Neural cell (in vitro differentiated cells): ENCODE data around the gene NLRP10. TPM values are rescaled to one million over a fixed set of nuclear protein-coding genes. Genes with fewer than 3 reads are reported as not detected.

Source experiments
- H2AFZ ChIP-seq: fragments of 200-600, 300-800 bp; sonication (generic), shearing (Covaris generic); 2 replicates; pipeline ENCODE4 v1.6.0; 2014; ENCODE audit warnings: low read depth, mild to moderate bottlenecking, antibody characterized with exemption, low read length, moderate library complexity
- H3F3A ChIP-seq: fragments of 200-600 bp; shearing (Covaris generic); 2 replicates; pipeline ENCODE4 v1.6.1; 2016; ENCODE audit warnings: mild to moderate bottlenecking, moderate library complexity, mixed read lengths, antibody characterized with exemption, low read length; ENCODE audit not compliant: insufficient read depth, poor library complexity, severe bottlenecking
- H3K27ac ChIP-seq: fragments of 200-600, 300-800 bp; sonication (generic), shearing (Covaris generic); 2 replicates; pipeline ENCODE4 v1.5.1; 2014; ENCODE audit warnings: mild to moderate bottlenecking, low read length, moderate library complexity
- H3K27me3 ChIP-seq: fragments of 300-800, 200-600 bp; sonication (generic), shearing (Covaris generic); 2 replicates; pipeline ENCODE4 v1.6.0; 2014; ENCODE audit warnings: mild to moderate bottlenecking, low read depth, low read length, moderate library complexity; ENCODE audit not compliant: insufficient read depth
- H3K36me3 ChIP-seq: fragments of 300-800, 200-600 bp; sonication (generic), shearing (Covaris generic); 2 replicates; pipeline ENCODE4 v1.5.1; 2014; ENCODE audit warnings: mild to moderate bottlenecking, antibody characterized with exemption, low read length, moderate library complexity; ENCODE audit not compliant: insufficient read depth
- H3K4me2 ChIP-seq: fragments of 300-800, 200-600 bp; sonication (generic), shearing (Covaris generic); 2 replicates; pipeline ENCODE4 v1.6.0; 2014; ENCODE audit warnings: mild to moderate bottlenecking, low read length
- H3K4me3 ChIP-seq: fragments of 300-800, 200-600 bp; sonication (generic), shearing (Covaris generic); 2 replicates; pipeline ENCODE4 v1.5.1; 2014; ENCODE audit warnings: mild to moderate bottlenecking, low read length, moderate library complexity
- H3K79me2 ChIP-seq: fragments of 200-600 bp; shearing (Covaris generic); replicated peaks from 2 replicates; pipeline ENCODE4 v1.6.0; 2014; ENCODE audit warnings: mild to moderate bottlenecking, low read length, moderate library complexity; ENCODE audit not compliant: insufficient read depth
- H3K9ac ChIP-seq: fragments of 300-800, 200-600 bp; sonication (generic), shearing (Covaris generic); 2 replicates; pipeline ENCODE4 v1.6.1; 2016; ENCODE audit warnings: mild to moderate bottlenecking, low read length, mixed read lengths
- H3K9me2 ChIP-seq: fragments of 200-600 bp; shearing (Covaris generic); 2 replicates; pipeline ENCODE4 v1.6.1; 2016; ENCODE audit warnings: mild to moderate bottlenecking, low read length, mixed read lengths; ENCODE audit not compliant: insufficient read depth
- H3K9me3 ChIP-seq: fragments of 200-600, 300-800 bp; sonication (generic), shearing (Covaris generic); 2 replicates; pipeline ENCODE4 v1.6.1; 2016; ENCODE audit warnings: mild to moderate bottlenecking, mixed run types, low read length, moderate library complexity, mixed read lengths
- H4K20me1 ChIP-seq: fragments of 200-600 bp; shearing (Covaris generic); 2 replicates; pipeline ENCODE4 v1.6.1; 2016; ENCODE audit warnings: mild to moderate bottlenecking, mixed run types; ENCODE audit not compliant: insufficient read depth
- EP300 ChIP-seq: fragments of 450-650 bp; conservative IDR thresholded peaks from 2 replicates; pipeline ENCODE4 v1.6.1; 2014; ENCODE audit warnings: antibody characterized with exemption, mild to moderate bottlenecking, moderate library complexity; ENCODE audit not compliant: poor library complexity, severe bottlenecking
- EZH2 ChIP-seq: fragments of 200-600, 300-800 bp; shearing (Covaris generic), sonication (generic); IDR thresholded peaks from 2 replicates; pipeline ENCODE4 v1.6.1; 2014; ENCODE audit warnings: antibody characterized with exemption, low read length, borderline replicate concordance, mild to moderate bottlenecking; ENCODE audit not compliant: insufficient read depth, poor library complexity, severe bottlenecking
- MXI1 ChIP-seq: fragments of 450-650 bp; conservative IDR thresholded peaks from 2 replicates; pipeline ENCODE4 v1.6.1; 2014; ENCODE audit warnings: antibody characterized with exemption, mild to moderate bottlenecking; ENCODE audit not compliant: poor library complexity, severe bottlenecking
- POLR2AphosphoS5 ChIP-seq: IDR thresholded peaks from 2 replicates; pipeline ENCODE4 v1.6.1; 2012
- RAD21 ChIP-seq: fragments of 450-650 bp; conservative IDR thresholded peaks from 2 replicates; pipeline ENCODE4 v1.6.1; 2014; ENCODE audit warnings: antibody characterized with exemption, mild to moderate bottlenecking, moderate library complexity
- SMC3 ChIP-seq: fragments of 450-650 bp; conservative IDR thresholded peaks from 2 replicates; pipeline ENCODE4 v1.6.1; 2014; ENCODE audit warnings: antibody characterized with exemption, mild to moderate bottlenecking, moderate library complexity; ENCODE audit not compliant: poor library complexity
- TAF1 ChIP-seq: IDR thresholded peaks from 2 replicates; pipeline ENCODE4 v1.6.1; 2012; ENCODE audit warnings: low read depth
- polyA plus RNA-seq: library from polyadenylated mRNA; depleted of rRNA; stranded (reverse); fragments of >200 nt; gene quantifications from 2 replicates; pipeline ENCODE4 v1.2.3, GENCODE V29; 2014
- TF ChIP-seq, protein P1 (sequence below): IDR thresholded peaks from 2 replicates; pipeline ENCODE4 v1.6.1; 2012; ENCODE audit warnings: borderline replicate concordance
- TF ChIP-seq, protein P2 (sequence below): fragments of 450-650 bp; IDR thresholded peaks from 2 replicates; pipeline ENCODE4 v1.5.1; 2014; ENCODE audit warnings: antibody characterized with exemption, mild to moderate bottlenecking, moderate library complexity; ENCODE audit not compliant: poor library complexity, severe bottlenecking

The NLRP10 gene
- polyA plus RNA-seq, 1 donor from 2014 or later = not detected

DNA sequence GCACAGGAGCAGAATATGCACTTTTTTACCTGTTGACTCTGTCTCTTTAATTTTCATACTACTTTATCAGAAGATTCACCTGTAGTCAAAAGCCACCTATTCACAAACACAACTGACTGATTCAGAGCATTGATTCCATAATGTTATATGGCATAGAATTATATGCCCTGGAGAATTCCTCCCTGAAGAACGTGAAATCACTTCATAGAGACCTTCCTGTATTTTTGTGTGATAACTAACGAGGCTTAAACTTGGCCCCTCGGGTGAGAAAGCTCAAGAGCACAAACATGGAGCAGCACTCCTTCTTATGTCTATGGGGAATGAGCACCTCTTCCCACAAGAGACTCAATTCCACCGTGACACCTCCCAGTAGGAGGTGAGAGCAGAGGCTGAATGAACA lies 34.1 kb downstream of the NLRP10 start, which contains the start of gene OR10A6:
Gene OR10A6 (minus strand): TSS at position 101 of the 400 bp plus-strand sequence. CDS start 2,606 bp downstream, outside the sequence.
- no peak within 1 kb of the TSS for H3K4me2 ChIP-seq
- no peaks in the 10 kb centered on the region for H3K27me3 ChIP-seq
- H2AFZ ChIP-seq = no peak within 1 kb of the TSS
- no peaks in the 10 kb centered on the region for H3K9me3 ChIP-seq
- TF ChIP-seq, protein P1, sequence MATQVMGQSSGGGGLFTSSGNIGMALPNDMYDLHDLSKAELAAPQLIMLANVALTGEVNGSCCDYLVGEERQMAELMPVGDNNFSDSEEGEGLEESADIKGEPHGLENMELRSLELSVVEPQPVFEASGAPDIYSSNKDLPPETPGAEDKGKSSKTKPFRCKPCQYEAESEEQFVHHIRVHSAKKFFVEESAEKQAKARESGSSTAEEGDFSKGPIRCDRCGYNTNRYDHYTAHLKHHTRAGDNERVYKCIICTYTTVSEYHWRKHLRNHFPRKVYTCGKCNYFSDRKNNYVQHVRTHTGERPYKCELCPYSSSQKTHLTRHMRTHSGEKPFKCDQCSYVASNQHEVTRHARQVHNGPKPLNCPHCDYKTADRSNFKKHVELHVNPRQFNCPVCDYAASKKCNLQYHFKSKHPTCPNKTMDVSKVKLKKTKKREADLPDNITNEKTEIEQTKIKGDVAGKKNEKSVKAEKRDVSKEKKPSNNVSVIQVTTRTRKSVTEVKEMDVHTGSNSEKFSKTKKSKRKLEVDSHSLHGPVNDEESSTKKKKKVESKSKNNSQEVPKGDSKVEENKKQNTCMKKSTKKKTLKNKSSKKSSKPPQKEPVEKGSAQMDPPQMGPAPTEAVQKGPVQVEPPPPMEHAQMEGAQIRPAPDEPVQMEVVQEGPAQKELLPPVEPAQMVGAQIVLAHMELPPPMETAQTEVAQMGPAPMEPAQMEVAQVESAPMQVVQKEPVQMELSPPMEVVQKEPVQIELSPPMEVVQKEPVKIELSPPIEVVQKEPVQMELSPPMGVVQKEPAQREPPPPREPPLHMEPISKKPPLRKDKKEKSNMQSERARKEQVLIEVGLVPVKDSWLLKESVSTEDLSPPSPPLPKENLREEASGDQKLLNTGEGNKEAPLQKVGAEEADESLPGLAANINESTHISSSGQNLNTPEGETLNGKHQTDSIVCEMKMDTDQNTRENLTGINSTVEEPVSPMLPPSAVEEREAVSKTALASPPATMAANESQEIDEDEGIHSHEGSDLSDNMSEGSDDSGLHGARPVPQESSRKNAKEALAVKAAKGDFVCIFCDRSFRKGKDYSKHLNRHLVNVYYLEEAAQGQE = no peak
- no peak for TF ChIP-seq EP300
- TF ChIP-seq TAF1 = no peak
- no peak for TF ChIP-seq POLR2AphosphoS5
- TF ChIP-seq MXI1 = no peak
- TF ChIP-seq, protein P2, sequence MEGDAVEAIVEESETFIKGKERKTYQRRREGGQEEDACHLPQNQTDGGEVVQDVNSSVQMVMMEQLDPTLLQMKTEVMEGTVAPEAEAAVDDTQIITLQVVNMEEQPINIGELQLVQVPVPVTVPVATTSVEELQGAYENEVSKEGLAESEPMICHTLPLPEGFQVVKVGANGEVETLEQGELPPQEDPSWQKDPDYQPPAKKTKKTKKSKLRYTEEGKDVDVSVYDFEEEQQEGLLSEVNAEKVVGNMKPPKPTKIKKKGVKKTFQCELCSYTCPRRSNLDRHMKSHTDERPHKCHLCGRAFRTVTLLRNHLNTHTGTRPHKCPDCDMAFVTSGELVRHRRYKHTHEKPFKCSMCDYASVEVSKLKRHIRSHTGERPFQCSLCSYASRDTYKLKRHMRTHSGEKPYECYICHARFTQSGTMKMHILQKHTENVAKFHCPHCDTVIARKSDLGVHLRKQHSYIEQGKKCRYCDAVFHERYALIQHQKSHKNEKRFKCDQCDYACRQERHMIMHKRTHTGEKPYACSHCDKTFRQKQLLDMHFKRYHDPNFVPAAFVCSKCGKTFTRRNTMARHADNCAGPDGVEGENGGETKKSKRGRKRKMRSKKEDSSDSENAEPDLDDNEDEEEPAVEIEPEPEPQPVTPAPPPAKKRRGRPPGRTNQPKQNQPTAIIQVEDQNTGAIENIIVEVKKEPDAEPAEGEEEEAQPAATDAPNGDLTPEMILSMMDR = no peak
- TF ChIP-seq EZH2 = no peak
- H3K79me2 ChIP-seq = no peaks in the 10 kb centered on the region
- no peaks in the 10 kb centered on the region for H3K9me2 ChIP-seq
- H4K20me1 ChIP-seq = no peaks in the 10 kb centered on the region
- H3K4me3 ChIP-seq = no peak within 1 kb of the TSS
- H3K9ac ChIP-seq = no peak within 1 kb of the TSS
- no peak within 1 kb of the TSS for H3K27ac ChIP-seq
- H3K36me3 ChIP-seq = no peaks in the 10 kb centered on the region
- H3F3A ChIP-seq = no peaks in the 10 kb centered on the region

DNA sequence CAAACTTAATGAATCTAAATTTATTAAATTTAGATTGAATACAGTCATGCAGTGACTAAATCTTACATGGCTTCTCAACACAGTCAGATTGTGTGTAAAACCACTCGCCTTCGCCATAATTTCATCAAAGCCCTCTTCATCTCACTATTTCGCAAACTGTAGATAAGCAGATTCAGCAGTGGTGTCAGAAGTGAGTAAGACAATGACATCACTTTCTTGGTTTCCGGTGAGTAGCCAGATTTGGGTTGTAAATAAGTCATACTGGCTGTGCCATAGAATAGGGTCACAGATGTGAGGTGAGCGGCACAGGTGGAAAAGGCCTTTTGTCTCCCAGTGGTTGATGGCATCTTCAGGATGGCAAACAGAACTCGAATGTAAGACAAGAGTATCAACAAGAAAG lies 37.6 kb downstream of the NLRP10 start:
- Histone ChIP-seq H2AFZ (no peak overlapping the region), H3F3A (no peaks in the 10 kb centered on the region), H3K4me2 (no peak overlapping the region), H3K9me3 (no peaks in the 10 kb centered on the region), H3K36me3 (no peaks in the 10 kb centered on the region), H3K27me3 (no peaks in the 10 kb centered on the region), H3K4me3 (no peak overlapping the region), H3K27ac (no peak overlapping the region), H3K9ac (no peak overlapping the region), H4K20me1 (no peaks in the 10 kb centered on the region), H3K79me2 (no peaks in the 10 kb centered on the region), H3K9me2 (no peaks in the 10 kb centered on the region)
- TF ChIP-seq, protein P1 = no peak
- no peak for TF ChIP-seq EZH2
- TF ChIP-seq SMC3 = no peak
- no peak for TF ChIP-seq POLR2AphosphoS5
- TF ChIP-seq TAF1 = no peak
- TF ChIP-seq MXI1 = no peak
- TF ChIP-seq, protein P2 = no peak
- TF ChIP-seq EP300 = no peak
- TF ChIP-seq RAD21 = no peak
